ENCODE data around the gene TBP.
A peak's percentile ranks its signal among the peaks of the same experiment; 100 is the strongest.
"Not testable (repeated sequence)": the region's sequence is repeated elsewhere in the genome, so short reads cannot be mapped to it uniquely, and the experiment has no call there.

The TBP gene

DNA sequence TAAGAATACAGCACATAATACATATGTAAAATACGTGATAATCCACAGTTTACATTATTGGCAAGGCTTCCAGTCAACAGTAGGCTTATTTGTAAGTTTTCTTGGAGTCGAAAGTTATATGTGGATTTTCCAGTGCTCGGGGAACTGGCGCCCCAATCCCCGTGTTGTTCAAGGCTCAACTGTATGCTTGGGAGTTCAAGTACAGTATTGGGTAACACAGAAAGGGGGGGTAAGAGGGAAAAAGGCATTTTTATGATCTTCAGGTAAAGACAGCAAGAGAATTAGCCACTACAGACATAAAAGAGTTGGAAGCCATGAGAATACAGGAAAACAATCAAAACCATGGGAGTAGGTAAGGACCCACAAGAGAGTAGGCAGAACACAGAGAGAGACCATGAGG is 17.5 kb upstream of the TBP start:
- no peak for DNase-seq

DNA sequence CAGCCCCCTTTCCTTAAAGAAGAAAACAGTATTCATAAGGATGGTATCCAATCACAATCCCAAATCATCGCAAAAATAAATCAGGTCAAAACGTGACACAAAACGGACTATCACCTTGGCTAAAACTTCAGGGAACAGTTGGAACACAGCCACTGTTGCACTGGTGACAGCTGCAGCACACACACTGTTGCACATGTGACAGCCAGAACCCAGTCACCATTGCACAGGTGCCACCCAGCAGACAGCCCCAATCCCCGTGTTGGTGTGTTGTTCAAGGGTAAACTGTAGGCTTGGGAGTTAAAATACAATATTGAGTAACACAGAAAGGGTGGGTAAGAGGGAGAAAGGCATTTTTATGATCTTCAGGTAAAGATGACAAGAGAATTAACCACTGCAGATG is 16.8 kb upstream of the TBP start:
- no peak for DNase-seq

DNA sequence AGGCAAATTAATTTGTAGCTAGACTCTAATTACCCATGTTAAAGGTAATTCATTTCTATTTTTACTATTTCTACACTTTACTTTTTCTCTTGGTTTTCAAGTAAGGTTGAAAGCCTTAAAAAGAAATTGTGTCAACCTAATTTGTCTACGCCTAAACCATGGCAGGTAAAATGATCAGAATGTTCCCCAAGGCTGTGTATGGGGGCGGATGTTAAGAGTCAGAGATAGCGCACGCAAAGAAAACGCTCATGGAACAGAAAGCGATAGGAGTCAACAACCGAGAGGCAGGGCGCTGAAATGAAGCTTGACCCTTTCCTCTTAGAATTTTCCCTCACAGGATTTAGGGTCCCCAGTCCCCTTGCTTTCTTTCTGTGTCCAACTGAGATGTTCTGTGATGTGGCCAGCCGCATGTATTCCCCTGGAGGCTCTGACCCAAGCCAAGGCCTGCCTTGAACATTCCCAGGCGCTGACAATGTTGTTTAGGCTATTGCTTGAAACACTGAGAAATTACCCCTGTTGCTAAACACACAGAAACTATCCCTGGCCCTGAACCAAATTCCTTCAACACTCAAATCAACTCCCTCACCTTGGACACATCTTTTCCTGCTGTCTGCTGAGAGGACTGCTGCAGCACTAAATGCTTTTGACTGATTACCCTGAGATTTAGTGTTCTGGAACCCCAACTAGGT is 12.0 kb upstream of the TBP start:
- no peak for DNase-seq

DNA sequence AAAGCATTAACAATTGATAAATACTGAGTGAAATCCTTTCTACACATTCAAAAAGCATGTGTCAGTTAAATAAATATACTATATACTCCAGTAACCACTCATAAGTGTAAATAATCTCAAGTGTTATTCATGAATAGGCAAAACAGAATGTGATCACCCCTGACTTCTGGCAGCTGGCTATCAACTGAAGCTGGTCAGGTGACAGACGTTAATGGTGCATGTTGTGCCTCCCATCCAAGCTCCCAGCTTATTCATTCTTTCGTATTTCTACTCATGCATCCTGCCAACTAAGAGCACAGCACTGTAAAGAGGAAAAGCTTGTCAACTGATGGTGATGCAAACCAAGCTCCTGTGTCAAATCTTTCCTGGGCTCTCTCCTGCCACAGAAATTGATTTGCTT is 8.8 kb upstream of the TBP start:
- no peak for DNase-seq

DNA sequence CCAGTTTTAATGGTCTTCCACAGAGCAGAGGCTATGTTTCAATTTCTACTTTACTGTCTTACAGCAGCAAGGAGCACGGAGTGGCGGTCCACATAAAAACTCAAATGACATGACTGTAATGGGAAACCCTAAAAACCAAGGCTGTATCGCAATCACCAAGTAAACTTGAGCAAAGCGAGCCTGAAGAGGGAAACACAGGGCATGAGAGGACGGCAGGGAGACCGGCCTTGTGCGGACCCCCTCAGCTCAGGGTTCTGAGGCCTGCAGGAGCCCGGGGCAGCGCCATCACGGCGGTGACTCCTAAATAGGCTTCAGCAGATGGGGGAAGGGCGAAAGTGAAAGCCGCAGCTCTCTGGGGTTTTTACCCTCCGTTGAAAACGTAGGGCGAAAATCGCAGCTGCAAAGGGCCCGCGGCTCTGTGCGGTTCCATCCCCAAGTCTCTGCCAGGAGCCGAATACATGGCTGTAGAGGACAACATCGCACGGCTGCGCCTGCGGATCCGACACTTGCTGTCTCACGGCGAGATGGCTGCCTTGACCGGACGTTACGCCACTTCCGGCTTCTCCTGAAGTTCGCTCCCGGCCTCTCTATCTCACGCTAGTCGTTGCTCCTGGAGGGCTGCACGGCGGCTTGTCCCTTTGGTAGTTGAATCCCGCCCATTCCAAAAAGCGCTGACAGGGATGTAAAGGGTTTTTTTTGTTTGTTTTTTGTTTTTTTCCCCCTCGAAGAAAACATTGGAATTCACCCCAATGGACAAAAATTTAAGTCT is 1.2 kb upstream of the TBP start, which contains the start of gene PSMB1:
TSS of gene PSMB1 (minus strand) at position 543 of the 769 bp plus-strand sequence. CDS start at position 478, 65 bp downstream.
- peak; percentile 92 for DNase-seq

DNA sequence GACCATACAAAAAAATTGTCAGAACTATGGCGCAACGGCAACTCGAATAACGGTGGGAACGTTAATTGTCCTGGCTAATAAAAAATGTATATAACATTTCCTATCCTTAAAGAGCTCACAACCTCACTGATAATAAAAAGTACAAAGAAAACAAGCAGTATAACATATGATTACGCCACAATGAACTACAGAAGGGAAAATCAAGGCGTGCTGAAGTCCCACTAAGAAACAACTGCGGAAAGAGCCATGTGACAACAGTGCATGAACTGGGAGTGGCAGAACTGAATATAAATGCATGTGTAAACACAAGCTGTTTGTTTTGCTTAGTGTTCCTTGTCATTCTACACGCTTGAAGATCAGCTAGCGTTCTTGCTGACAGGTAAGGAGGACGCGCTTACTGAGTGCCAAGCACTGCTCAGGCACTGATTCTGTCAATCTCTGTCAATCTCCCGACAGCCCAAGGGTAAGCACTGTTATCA is 596 bp upstream of the TBP start:
- no peak for DNase-seq

DNA sequence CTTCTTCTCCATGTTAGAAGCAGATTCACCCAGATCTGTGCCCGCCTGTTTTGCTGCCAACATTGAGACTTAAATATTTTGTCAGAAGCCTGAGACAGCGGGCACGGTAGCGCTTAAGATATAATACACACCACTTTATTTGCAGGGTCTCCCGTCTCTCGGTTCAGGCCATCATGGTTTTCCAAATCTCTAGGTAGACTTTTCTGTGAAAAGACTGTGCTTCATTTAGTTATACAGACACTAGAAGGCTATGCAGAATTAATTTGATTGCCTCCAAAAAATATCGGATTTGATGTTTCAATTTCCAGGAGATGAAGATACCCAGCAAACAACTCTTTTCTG is 598 bp downstream of the TBP start:
- no peak for DNase-seq

DNA sequence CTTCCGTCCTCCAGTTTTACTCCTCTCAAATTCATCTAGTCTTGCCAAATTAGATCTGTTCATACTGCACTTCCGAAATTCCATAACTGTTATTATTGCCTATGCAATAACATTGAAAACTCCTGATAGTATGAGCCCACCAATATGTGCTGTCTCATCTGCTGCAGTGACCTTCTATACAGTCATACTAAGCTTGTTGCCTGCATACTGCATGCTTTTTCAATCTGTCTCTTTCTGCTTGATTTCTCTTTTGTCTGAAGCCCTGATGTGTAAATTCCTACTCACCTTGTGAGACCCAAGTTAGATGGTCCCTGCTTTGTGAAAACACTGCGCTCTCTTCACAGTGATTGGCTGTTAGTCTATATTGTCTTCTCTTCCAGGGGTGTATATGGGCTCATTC is 1.1 kb downstream of the TBP start:
- no peak for DNase-seq

DNA sequence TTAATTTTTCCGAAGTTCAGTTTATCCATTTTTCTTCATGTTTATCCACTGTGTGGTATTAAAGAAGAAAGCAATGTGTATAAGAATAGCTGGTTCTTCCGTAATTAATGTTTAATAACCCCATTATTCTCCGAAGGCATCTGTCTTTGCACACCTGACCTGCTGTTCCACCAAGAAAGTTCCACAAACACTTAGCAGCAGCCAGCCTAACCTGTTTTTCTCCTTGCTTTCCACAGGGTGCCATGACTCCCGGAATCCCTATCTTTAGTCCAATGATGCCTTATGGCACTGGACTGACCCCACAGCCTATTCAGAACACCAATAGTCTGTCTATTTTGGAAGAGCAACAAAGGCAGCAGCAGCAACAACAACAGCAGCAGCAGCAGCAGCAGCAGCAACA is 7.4 kb downstream of the TBP start:
- DNase-seq, result no peak

DNA sequence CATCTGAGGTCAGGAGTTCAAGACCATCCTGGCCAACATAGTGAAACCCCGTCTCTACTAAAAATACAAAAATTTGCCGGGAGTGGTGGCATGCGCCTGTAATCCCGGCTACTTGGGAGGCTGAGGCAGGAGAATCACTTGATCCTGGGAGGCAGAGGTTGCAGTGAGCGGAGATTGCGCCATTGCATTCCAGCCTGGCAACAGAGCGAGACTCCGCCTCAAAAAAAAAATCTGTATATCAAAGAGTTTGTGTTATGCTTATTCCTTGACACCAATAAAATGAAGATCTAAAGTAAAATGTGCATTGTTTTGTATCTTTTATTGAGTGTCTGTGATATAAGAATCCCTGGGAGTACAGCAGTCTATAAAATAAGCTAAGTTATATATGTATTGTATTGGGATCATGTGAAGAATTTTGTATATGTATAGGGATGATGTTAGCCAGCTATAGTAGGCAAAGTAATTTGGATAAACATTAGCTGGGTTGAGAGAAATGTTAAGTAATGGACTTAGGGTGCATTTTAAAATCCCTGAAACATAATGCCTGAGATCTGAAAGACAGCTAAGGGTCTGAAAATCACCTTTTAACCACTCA is 10.9 kb downstream of the TBP start:
- no peak for DNase-seq

DNA sequence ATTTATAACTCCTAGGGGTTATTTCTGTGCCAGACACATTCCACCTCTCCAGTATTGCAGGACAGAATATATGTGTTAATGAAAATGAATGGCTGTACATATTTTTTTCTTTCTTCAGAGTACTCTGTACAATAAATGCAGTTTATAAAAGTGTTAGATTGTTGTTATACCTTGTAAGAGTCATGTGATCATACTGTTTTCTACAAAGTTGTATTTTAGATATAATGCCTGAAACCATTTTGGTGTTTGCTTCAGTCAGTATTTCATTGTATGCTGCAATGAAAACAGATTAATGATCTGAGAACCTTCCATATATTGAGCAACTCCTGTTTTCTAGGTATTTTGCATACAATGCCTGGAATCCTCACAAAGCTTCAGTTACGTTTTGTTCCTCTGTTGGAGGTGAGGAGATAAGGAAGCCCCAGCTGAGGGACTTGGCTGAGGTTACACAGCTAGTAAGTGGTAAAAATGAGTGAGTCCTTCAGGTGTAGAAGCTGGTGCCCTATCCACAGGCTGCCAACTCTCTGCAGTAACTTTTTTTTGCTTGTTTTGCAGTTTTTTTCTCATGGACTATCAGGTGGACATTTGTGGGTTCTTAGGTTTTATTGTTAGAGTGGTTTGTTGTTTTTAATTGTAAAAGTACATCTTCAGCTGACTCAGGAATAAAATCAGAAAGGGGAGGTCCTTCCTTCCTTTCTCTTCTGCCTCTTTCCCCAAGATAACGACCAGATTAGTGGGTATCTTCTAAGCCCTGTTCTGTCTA is 18.7 kb downstream of the TBP start:
- no peak for DNase-seq

DNA sequence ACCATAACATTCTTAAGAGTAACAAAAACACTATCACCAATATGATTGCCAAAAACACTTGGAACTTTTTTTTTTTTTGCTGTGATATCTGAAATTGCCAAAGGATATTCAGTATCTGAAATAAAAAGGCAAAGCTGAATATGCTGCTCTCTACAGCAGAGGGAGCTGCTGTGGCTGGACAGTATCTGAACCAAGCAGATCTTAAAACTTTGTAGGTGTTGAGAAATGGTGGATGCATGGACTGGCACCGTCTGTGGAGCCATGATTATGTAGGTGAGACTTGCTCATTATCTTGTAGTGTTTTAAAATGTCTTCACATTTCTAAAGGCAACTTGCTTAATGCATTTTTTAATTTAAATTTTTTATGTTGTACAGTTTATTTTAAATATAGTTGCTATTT is 21.1 kb downstream of the TBP start:
- DNase-seq, result no peak

DNA sequence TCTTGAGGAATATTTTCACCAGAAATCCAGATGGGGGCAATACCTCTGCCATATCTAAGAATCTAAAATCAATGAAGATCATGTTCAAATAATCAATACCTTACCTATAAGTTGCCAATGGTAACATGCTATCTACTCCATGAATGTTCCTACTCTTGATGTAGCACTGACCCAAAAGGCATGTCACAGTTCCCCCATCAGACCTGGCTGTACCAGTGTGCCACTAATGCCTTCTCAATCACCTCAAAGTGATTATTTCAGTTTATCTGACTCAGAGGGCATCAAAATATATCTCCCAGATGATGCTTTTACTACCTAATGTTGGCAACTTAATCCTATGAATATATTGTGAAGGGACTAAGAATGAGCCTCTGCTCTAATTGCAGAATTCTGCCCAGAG is 24.7 kb downstream of the TBP start:
- DNase-seq, result no peak

DNA sequence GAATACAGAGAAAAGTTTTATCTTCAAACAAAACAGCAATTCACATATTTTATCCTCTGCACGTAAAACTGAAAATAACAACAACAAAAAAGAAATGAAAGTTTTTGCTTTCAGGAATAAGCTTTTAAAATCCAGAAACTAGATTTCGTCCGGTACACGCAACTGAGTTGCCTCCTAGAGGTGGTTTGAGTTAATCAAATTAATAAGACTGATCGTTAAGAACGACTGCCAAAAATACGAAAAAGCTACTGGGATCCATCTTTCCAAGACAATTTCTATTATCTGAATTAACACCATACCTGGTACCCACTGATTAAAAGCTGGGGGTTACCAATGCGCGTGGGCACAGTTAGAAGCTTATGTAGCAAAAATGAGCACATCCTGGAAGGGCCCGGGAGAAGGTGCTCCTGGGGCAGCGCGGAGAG is 29.6 kb downstream of the TBP start:
- DNase-seq, result no peak

DNA sequence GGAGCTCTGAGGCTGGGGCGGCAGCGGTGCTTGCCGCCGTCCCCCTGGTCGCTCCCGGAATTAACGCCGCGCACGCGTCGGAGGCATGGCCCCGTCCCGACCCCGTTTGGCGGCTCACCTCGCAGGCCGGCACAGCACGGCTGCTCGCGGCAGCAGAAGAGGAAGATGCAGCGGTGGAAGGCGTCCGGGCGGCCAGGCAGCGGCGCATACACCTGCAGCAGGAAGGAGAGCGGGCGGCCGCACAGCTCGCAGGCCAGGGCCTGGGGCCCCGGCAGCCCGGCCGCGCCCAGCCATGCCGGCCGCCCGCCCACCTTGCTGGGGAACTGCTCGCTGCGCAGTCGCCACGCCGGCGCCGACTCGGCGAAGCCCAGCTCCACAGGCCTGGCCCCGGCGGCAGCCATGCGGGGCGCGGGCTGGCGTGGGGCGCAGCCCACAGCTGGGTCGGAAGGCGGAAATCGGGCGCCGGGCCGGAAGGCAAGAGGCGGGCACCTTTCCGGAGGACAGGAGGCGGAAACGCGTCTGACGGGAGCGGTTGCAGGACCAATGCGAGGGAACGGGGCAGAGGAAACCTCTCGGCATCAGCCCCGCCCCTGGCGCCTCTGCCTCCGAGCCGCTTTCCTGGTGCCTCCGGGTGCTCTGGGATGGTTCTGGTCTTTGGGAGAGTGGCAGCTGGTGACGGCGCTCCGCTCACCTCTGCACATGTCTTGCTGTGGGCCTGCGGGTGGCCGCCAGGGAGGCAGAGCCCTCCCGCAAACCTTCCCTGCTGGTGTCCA is 30.2 kb downstream of the TBP start, which contains the start of gene PDCD2:
TSS of gene PDCD2 (minus strand) at position 457 of the 773 bp plus-strand sequence. CDS start at position 401, 56 bp downstream.
- DNase-seq, result peak; percentile 96

DNA sequence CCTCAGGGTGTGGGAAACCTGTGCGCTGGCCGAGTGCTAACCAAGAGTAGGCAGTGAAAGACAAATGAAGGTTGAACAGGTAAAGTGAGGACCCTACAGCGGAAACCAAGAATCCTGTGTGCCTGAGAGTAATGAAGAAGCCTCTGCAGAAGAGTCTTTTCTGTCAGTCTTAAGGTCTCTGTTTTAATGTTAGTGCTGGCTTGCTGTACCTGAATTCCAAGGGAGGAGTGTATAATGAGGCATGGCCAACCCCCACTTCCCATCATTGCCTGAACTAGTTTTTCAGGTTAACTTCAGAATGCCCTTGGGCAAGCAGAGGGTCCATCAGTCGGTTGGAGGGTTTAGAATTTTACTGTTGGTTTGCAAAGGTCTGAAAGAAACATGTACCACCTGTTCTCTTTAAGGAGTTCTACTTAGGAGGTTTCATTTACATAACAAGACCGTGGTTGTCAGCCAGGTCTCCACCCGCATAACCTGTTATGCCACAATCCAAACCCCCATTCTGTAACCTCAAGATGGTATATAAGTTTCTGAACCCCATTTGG is 30.9 kb downstream of the TBP start:
- DNase-seq, result no peak

DNA sequence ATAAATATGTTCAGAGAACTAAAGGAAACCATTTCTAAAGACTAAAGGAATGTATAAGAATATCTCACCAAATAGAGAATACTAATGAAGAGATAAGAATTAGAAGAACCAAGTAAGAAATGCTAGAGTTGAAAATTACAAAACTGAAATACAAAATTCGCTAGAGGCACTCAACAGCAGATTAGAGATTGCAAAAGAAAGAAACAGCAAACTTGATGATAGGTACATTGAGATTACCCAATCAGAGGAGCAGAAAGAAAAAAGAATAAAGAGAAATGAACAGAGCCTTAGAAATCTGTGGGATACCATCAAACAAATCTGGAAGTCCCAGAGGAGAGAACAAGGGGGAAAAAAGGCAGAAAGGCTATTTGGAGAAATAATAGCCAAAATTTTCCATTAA is 36.6 kb downstream of the TBP start:
- DNase-seq, result no peak

DNA sequence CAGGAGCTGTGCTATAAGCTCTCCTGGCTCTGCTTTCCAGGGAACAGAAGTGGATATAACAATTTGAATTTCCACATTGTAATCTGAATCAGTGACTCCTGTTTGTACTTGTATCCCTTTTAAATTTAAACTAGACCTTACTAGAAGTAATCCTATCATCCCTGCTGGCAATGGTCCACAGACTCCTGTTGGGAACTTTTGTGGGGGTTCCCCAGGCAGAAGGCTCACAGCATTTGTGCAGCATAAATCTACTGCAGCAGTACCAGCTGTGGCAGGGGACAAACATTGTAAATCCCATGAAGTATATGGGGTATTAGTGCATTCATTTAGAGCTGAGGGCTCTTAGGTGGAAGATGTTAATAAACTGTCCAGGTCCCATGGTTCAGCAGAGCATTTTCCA is 42.3 kb downstream of the TBP start:
- no peak for DNase-seq

DNA sequence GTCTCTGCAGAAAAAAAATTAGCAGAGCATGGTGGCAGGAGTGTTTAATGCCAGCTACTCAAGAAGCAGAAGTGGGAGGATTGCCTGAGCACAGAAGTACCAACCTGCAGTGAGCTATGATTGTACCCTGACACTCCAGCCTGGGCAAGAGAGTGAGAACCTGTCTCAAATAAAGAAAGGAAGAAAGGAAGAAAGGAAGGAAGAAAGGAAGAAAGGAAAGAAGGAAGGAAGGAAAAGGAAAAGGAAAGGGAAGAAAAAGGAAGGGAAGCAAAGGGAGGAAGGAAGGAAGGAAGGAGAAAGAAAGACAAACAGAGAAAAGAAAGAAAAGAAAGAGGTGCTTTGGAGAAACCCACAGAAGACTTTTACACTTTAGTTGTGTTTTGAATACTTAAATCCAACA is 43.1 kb downstream of the TBP start:
- no peak for DNase-seq

DNA sequence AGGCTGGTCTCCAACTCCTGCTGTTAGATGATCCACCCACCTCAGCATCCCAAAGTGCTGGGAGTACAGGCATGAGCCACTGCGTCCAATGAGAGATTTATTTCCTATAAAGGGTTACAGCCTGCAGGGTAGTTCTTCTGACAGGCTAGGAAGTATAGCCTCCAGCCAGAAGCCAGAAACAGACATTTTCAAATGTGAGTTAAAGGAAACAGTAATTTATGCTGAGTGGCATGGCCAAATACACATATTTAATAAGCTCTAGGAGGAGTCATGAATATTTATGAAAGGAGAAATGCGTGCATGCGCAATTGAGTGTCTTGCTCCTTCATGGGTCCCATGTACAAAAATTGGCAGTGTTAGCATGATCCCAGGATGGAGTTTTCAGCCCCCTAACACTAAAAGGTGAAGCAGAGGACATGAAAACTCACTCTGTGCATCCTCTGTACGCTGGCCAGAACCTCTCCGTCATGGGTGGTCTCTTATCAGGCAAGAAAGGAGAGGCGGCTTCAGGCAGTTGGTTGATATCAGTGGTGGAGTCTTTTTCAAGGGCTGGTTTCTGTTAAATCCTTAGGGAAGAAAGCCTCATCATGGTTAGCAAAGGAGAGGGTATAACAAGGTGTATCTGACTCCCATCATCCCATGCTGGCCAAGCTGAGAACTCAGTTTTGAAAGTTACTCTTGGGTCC is 51.5 kb downstream of the TBP start:
- no peak for DNase-seq

DNA sequence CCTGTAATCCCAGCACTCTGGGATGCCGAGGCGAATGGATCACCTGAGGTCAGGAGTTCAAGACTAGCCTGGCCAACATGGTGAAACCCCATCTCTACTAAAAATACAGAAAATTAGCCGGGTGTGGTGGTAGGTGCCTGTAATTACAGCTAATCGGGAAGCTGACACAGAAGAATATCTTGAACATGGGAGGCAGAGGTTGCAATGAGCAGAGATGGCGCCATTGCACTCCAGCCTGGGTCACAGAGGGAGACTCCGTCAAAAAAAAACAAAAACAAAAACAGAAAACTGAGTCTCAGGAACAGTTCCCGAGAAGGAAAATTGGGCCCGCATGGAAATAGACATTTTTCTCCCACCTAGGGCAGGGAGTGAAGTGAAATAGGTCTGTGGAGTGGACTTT is 55.1 kb downstream of the TBP start:
- DNase-seq, result not testable (repeated sequence)

All from NCI-H2171 (cell line).